ENCODE data around the gene CARS2. TPM values are rescaled to one million over a fixed set of nuclear protein-coding genes. Genes with fewer than 3 reads are reported as not detected.

The CARS2 gene
- total RNA-seq, 1 experiment from 2014 or later, result 31.9 TPM

DNA sequence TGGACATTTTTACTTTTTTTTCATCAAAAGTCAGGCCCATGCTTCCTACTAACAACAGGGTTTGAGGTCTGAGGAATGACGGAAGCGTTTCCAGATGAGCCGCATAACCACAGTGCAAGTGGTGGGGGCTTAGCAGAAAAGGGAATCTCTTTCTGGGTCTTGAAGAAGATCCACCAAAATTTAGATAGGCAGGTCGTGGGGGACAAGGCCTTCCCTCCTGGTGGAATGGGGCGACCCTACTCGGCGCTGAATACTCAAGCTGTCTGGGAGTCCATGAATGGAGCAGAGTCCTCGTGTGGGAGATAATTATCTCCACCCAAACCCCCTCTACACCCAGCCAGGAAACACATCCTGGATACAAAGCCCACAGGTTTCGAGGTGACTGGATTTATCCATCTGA lies 36.9 kb downstream of the CARS2 start:
- ChIA-PET CTCF (no interaction called here), POLR2A (no interaction called here)

DNA sequence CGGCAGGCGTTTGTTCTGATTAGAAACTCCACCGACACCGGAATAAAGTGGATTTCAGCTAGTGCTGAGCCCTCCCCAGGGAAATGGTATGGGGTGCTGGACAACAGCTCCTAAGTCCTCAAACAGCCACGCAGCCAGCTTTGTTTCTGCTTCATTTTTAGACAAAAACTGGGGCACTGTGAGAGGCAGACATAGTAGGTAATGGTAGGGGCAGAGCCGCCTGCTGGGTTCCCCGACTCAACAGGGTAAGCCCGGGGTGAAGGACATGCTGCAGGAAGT lies 39.7 kb downstream of the CARS2 start:
- ChIA-PET CTCF (no interaction called here), POLR2A (no interaction called here)
- H3K9me3 ChIP-seq (ENCODE audit: control insufficient read depth, insufficient read depth, low read depth, low read length), result no peaks in the 10 kb centered on the region
- in situ Hi-C loops (cut with HindIII; ENCODE audit: low pct_unique_long_range_greater_than_20kb, low sequenced_read_pairs) (no loop called here), intact Hi-C loops (cut with micrococcal nuclease; ENCODE audit: unreplicated experiment) (no loop called here)
- DNase-seq (ENCODE audit: low read depth, low spot score) (no peak), ATAC-seq (no peak)
- no peaks in the 10 kb centered on the region for H3K27me3 ChIP-seq (ENCODE audit: control insufficient read depth, insufficient read depth, low read length)
- H3K4me1 ChIP-seq (ENCODE audit: control insufficient read depth, insufficient read depth, low read length), result no peaks in the 10 kb centered on the region
- H3K36me3 ChIP-seq (ENCODE audit: control insufficient read depth, insufficient read depth, low read length), result no peaks in the 10 kb centered on the region
- no peak for TF ChIP-seq SIN3A (IDR thresholded peaks at IDR 0.05; ENCODE audit: borderline replicate concordance, insufficient read depth, low read depth, low read length)
- no peak for TF ChIP-seq TCF7L2 (IDR thresholded peaks at IDR 0.05; ENCODE audit: low read depth, low read length)
- TF ChIP-seq POLR2AphosphoS5 (IDR thresholded peaks at IDR 0.05; ENCODE audit: low read depth, low read length), result no peak
- TF ChIP-seq, protein P1, sequence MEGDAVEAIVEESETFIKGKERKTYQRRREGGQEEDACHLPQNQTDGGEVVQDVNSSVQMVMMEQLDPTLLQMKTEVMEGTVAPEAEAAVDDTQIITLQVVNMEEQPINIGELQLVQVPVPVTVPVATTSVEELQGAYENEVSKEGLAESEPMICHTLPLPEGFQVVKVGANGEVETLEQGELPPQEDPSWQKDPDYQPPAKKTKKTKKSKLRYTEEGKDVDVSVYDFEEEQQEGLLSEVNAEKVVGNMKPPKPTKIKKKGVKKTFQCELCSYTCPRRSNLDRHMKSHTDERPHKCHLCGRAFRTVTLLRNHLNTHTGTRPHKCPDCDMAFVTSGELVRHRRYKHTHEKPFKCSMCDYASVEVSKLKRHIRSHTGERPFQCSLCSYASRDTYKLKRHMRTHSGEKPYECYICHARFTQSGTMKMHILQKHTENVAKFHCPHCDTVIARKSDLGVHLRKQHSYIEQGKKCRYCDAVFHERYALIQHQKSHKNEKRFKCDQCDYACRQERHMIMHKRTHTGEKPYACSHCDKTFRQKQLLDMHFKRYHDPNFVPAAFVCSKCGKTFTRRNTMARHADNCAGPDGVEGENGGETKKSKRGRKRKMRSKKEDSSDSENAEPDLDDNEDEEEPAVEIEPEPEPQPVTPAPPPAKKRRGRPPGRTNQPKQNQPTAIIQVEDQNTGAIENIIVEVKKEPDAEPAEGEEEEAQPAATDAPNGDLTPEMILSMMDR (IDR thresholded peaks at IDR 0.05), result no peak
- TF ChIP-seq, protein P2, sequence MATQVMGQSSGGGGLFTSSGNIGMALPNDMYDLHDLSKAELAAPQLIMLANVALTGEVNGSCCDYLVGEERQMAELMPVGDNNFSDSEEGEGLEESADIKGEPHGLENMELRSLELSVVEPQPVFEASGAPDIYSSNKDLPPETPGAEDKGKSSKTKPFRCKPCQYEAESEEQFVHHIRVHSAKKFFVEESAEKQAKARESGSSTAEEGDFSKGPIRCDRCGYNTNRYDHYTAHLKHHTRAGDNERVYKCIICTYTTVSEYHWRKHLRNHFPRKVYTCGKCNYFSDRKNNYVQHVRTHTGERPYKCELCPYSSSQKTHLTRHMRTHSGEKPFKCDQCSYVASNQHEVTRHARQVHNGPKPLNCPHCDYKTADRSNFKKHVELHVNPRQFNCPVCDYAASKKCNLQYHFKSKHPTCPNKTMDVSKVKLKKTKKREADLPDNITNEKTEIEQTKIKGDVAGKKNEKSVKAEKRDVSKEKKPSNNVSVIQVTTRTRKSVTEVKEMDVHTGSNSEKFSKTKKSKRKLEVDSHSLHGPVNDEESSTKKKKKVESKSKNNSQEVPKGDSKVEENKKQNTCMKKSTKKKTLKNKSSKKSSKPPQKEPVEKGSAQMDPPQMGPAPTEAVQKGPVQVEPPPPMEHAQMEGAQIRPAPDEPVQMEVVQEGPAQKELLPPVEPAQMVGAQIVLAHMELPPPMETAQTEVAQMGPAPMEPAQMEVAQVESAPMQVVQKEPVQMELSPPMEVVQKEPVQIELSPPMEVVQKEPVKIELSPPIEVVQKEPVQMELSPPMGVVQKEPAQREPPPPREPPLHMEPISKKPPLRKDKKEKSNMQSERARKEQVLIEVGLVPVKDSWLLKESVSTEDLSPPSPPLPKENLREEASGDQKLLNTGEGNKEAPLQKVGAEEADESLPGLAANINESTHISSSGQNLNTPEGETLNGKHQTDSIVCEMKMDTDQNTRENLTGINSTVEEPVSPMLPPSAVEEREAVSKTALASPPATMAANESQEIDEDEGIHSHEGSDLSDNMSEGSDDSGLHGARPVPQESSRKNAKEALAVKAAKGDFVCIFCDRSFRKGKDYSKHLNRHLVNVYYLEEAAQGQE (IDR thresholded peaks at IDR 0.05; ENCODE audit: insufficient read depth in 1 of 2, low read depth in 2 of 2, low read length in 1 of 2), result no peak
- no TSS peak for BruUV-seq (replicated peaks)
- H3K4me3 ChIP-seq (ENCODE audit: low read depth in 2 of 2, low read length in 2 of 2), result no peak overlapping the region
- no peak overlapping the region for H3K27ac ChIP-seq (ENCODE audit: low read length)

More for the DNA sequence above, 36.9 kb downstream of the CARS2 start:
- DNase-seq (ENCODE audit: low read depth, low spot score) (no peak), ATAC-seq (no peak)
- BruUV-seq (replicated peaks), result no TSS peak
- in situ Hi-C loops (cut with HindIII; ENCODE audit: low pct_unique_long_range_greater_than_20kb, low sequenced_read_pairs), result no loop called here
- TF ChIP-seq SIN3A (IDR thresholded peaks at IDR 0.05; ENCODE audit: borderline replicate concordance, insufficient read depth, low read depth, low read length) (no peak), POLR2AphosphoS5 (IDR thresholded peaks at IDR 0.05; ENCODE audit: low read depth, low read length) (no peak), TCF7L2 (IDR thresholded peaks at IDR 0.05; ENCODE audit: low read depth, low read length) (no peak)
- TF ChIP-seq, protein P2 (IDR thresholded peaks at IDR 0.05; ENCODE audit: insufficient read depth in 1 of 2, low read depth in 2 of 2, low read length in 1 of 2), result no peak
- TF ChIP-seq, protein P1 (IDR thresholded peaks at IDR 0.05), result no peak
- H3K4me3 ChIP-seq (ENCODE audit: low read depth in 2 of 2, low read length in 2 of 2), result no peak overlapping the region
- H3K27me3 ChIP-seq (ENCODE audit: control insufficient read depth, insufficient read depth, low read length), result no peaks in the 10 kb centered on the region
- intact Hi-C loops (cut with micrococcal nuclease; ENCODE audit: unreplicated experiment), result no loop called here
- no peak overlapping the region for H3K27ac ChIP-seq (ENCODE audit: low read length)
- no peaks in the 10 kb centered on the region for H3K36me3 ChIP-seq (ENCODE audit: control insufficient read depth, insufficient read depth, low read length)
- H3K9me3 ChIP-seq (ENCODE audit: control insufficient read depth, insufficient read depth, low read depth, low read length), result no peaks in the 10 kb centered on the region
- no peaks in the 10 kb centered on the region for H3K4me1 ChIP-seq (ENCODE audit: control insufficient read depth, insufficient read depth, low read length)
